H9 (cell line): Measurements from ENCODE around the gene DEK. TPM values are rescaled to one million over a fixed set of nuclear protein-coding genes. Genes with fewer than 3 reads are reported as not detected.
"Not testable (repeated sequence)": the region's sequence is repeated elsewhere in the genome, so short reads cannot be mapped to it uniquely, and the experiment has no call there.

Experiments
- DNase-seq: peaks from one replicate; pipeline ENCODE4 v3.0.0-alpha.2; 2017
- H2AFZ ChIP-seq: one replicate; pipeline ENCODE4 v1.6.1; 2013; ENCODE audit warnings: mild to moderate bottlenecking, low read length, control low read depth, moderate library complexity
- H2AK5ac ChIP-seq: 2 replicates; pipeline ENCODE4 v1.6.1; 2013; ENCODE audit warnings: low read length, control low read depth, mixed read lengths; ENCODE audit not compliant: insufficient read length
- H2BK120ac ChIP-seq: one replicate; pipeline ENCODE4 v1.6.1; 2013; ENCODE audit warnings: low read depth, mild to moderate bottlenecking, low read length, control low read depth, inconsistent platforms; ENCODE audit not compliant: poor library complexity, severe bottlenecking
- H2BK12ac ChIP-seq: 2 replicates; pipeline ENCODE4 v1.6.1; 2013; ENCODE audit warnings: low read length, control low read depth, mixed read lengths, low read depth; ENCODE audit not compliant: insufficient read length
- H2BK15ac ChIP-seq: 2 replicates; pipeline ENCODE4 v1.6.1; 2013; ENCODE audit warnings: low read depth, low read length, control low read depth
- H2BK20ac ChIP-seq: one replicate; pipeline ENCODE4 v1.6.1; 2013; ENCODE audit warnings: low read depth, mild to moderate bottlenecking, low read length, control low read depth, inconsistent platforms; ENCODE audit not compliant: poor library complexity, severe bottlenecking
- H2BK5ac ChIP-seq: 2 replicates; pipeline ENCODE4 v1.6.1; 2013; ENCODE audit warnings: low read length, control low read depth, mixed read lengths; ENCODE audit not compliant: insufficient read length
- H3K14ac ChIP-seq: 2 replicates; pipeline ENCODE4 v1.6.1; 2013; ENCODE audit warnings: low read length, control low read depth; ENCODE audit not compliant: insufficient read depth
- H3K18ac ChIP-seq: 2 replicates; pipeline ENCODE4 v1.6.1; 2013; ENCODE audit warnings: low read depth, mild to moderate bottlenecking, mixed read lengths, low read length, control low read depth; ENCODE audit not compliant: insufficient read length
- H3K23ac ChIP-seq: 2 replicates; pipeline ENCODE4 v1.6.1; 2013; ENCODE audit warnings: low read length, control low read depth, mixed read lengths, low read depth; ENCODE audit not compliant: insufficient read length
- H3K23me2 ChIP-seq: 2 replicates; pipeline ENCODE4 v1.6.1; 2013; ENCODE audit warnings: low read depth, mild to moderate bottlenecking, mixed read lengths, low read length, control low read depth; ENCODE audit not compliant: insufficient read length, poor library complexity, severe bottlenecking
- H3K27ac ChIP-seq: 2 replicates; pipeline ENCODE4 v1.5.1; 2013; ENCODE audit warnings: low read length, control low read depth, mixed read lengths, low read depth; ENCODE audit not compliant: insufficient read length
- H3K27me3 ChIP-seq: 2 replicates; pipeline ENCODE4 v1.6.1; 2013; ENCODE audit warnings: low read length, control low read depth, inconsistent platforms; ENCODE audit not compliant: insufficient read depth
- H3K4ac ChIP-seq: 2 replicates; pipeline ENCODE4 v1.6.1; 2013; ENCODE audit warnings: low read depth, mild to moderate bottlenecking, control low read depth, inconsistent platforms, low read length, moderate library complexity
- H3K4me1 ChIP-seq: 2 replicates; pipeline ENCODE4 v1.6.1; 2013; ENCODE audit warnings: low read length, control low read depth, inconsistent platforms; ENCODE audit not compliant: insufficient read depth
- H3K4me2 ChIP-seq: 2 replicates; pipeline ENCODE4 v1.6.1; 2013; ENCODE audit warnings: low read length, control low read depth, mixed read lengths; ENCODE audit not compliant: insufficient read length, insufficient read depth
- H3K56ac ChIP-seq: 2 replicates; pipeline ENCODE4 v1.6.1; 2013; ENCODE audit warnings: low read depth, mild to moderate bottlenecking, mixed read lengths, low read length, control low read depth; ENCODE audit not compliant: insufficient read length
- H3K79me1 ChIP-seq: 2 replicates; pipeline ENCODE4 v1.6.1; 2013; ENCODE audit warnings: low read depth, mild to moderate bottlenecking, moderate library complexity, low read length, control low read depth, inconsistent platforms; ENCODE audit not compliant: insufficient read depth, poor library complexity, severe bottlenecking
- H3K79me2 ChIP-seq: 2 replicates; pipeline ENCODE4 v1.6.1; 2013; ENCODE audit warnings: low read length, control low read depth, inconsistent platforms; ENCODE audit not compliant: insufficient read depth
- H3K9ac ChIP-seq: 2 replicates; pipeline ENCODE4 v1.6.1; 2013; ENCODE audit warnings: low read length, control low read depth, mixed read lengths; ENCODE audit not compliant: insufficient read length; ENCODE audit errors: extremely low read depth
- H3K9me3 ChIP-seq: one replicate; pipeline ENCODE4 v1.6.1; 2013; ENCODE audit warnings: low read depth, low read length, inconsistent platforms; ENCODE audit not compliant: control insufficient read depth
- H3T11ph ChIP-seq: one replicate; pipeline ENCODE4 v1.6.1; 2013; ENCODE audit warnings: mild to moderate bottlenecking, low read length, control low read depth, inconsistent platforms
- H4K20me1 ChIP-seq: one replicate; pipeline ENCODE4 v1.6.1; 2013; ENCODE audit not compliant: control insufficient read depth, insufficient read length, insufficient read depth
- H4K5ac ChIP-seq: 2 replicates; pipeline ENCODE4 v1.6.1; 2013; ENCODE audit warnings: low read depth, mild to moderate bottlenecking, mixed read lengths, low read length, control low read depth; ENCODE audit not compliant: insufficient read length
- H4K8ac ChIP-seq: replicated peaks from 2 replicates; pipeline ENCODE4 v1.6.1; 2013; ENCODE audit warnings: low read length, control low read depth, mixed read lengths, low read depth; ENCODE audit not compliant: insufficient read length
- H4K91ac ChIP-seq: 2 replicates; pipeline ENCODE4 v1.6.1; 2013; ENCODE audit warnings: low read depth, mild to moderate bottlenecking, moderate library complexity, mixed read lengths, low read length, control low read depth; ENCODE audit not compliant: insufficient read length
- H3K27ac Mint-ChIP-seq, 3 experiments: 2 replicates in 2 of 3; 3 replicates in 1 of 3; pipeline ENCODE4 v1.8.0; 2020 to 2021; ENCODE audit warnings: mixed read lengths in 3 of 3, mild to moderate bottlenecking in 1 of 3, moderate library complexity in 1 of 3
- H3K27me3 Mint-ChIP-seq: 2 replicates; pipeline ENCODE4 v1.8.0; 2021; ENCODE audit warnings: low read depth, mild to moderate bottlenecking, moderate library complexity, mixed read lengths
- H3K36me3 Mint-ChIP-seq, 3 experiments: 2 replicates in 2 of 3; 3 replicates in 1 of 3; pipeline ENCODE4 v1.8.0; 2020 to 2021; ENCODE audit warnings: low read depth in 3 of 3, mixed read lengths in 3 of 3; ENCODE audit not compliant: insufficient read depth in 1 of 3
- H3K4me1 Mint-ChIP-seq, 2 experiments: 2 replicates each; pipeline ENCODE4 v1.8.0; 2020; ENCODE audit warnings: mixed read lengths in 2 of 2
- H3K4me3 Mint-ChIP-seq, 2 experiments: 2 replicates in 1 of 2; 3 replicates in 1 of 2; pipeline ENCODE4 v1.8.0; 2020 to 2021; ENCODE audit warnings: mild to moderate bottlenecking in 2 of 2, mixed read lengths in 2 of 2, moderate library complexity in 1 of 2
- H3K9me3 Mint-ChIP-seq, 2 experiments: 2 replicates in 1 of 2; 3 replicates in 1 of 2; pipeline ENCODE4 v1.8.0; 2020; ENCODE audit warnings: mild to moderate bottlenecking in 2 of 2, mixed read lengths in 2 of 2, moderate library complexity in 1 of 2
- WGBS: extraction: QIAGEN DNeasy Blood & Tissue Kit; methylation state at CpG from one replicate; pipeline ENCODE4 v1.1.7; 2013; ENCODE audit warnings: missing lambda C conversion rate, low lambda C conversion rate, mixed read lengths; ENCODE audit not compliant: insufficient read length; ENCODE audit errors: extremely low coverage; 5-methylcytosine and 5-hydroxymethylcytosine counted together
- total RNA-seq: library from RNA; stranded (reverse); gene quantifications from 2 replicates; pipeline ENCODE4 v1.2.1, GENCODE V29; 2021

Gene DEK
- total RNA-seq, 1 experiment from 2014 or later: 217 TPM

GRCh38 chr6:18227166-18227565 lies 37.2 kb downstream of the DEK start:
- Mint-ChIP-seq H3K36me3 (peaks cover 61 to 87% (median 77%) of the 10 kb centered on the region in 3 experiments), H3K9me3 (peaks cover 46 to 48% of the 10 kb centered on the region in 2 experiments), H3K4me1 (peaks cover 16% of the 10 kb centered on the region in 2 experiments), H3K27ac (peak overlapping the region; percentile 32 to 94 (median 84); a peak in 6 of 7 replicates), H3K4me3 (peak overlapping the region in 1 of 2 experiments; percentile 54; a peak in 1 of 5 replicates)
- not testable (repeated sequence) for H3K27ac ChIP-seq, H4K91ac ChIP-seq, H2BK5ac ChIP-seq, H2AFZ ChIP-seq, H2BK20ac ChIP-seq, H3K27me3 ChIP-seq, H2BK120ac ChIP-seq, DNase-seq, H3K56ac ChIP-seq, H3K27me3 Mint-ChIP-seq, H3K18ac ChIP-seq, H3K79me1 ChIP-seq, H4K5ac ChIP-seq, H3K4me1 ChIP-seq, H3T11ph ChIP-seq, H3K23ac ChIP-seq, H3K4ac ChIP-seq, H4K8ac ChIP-seq, H3K9me3 ChIP-seq, H3K79me2 ChIP-seq, H3K23me2 ChIP-seq, H3K14ac ChIP-seq, H2BK15ac ChIP-seq, H3K4me2 ChIP-seq, H4K20me1 ChIP-seq, H2BK12ac ChIP-seq, H3K9ac ChIP-seq, H2AK5ac ChIP-seq
- WGBS: no CpG with 5 or more reads among the region's 9 CpGs

GRCh38 chr6:18226451-18227105 lies 37.8 kb downstream of the DEK start:
- not testable (repeated sequence) for H3K18ac ChIP-seq, H3K4ac ChIP-seq, H4K91ac ChIP-seq, H3K27ac ChIP-seq, H2BK120ac ChIP-seq, H3K9me3 ChIP-seq, H3K27me3 ChIP-seq, H3K56ac ChIP-seq, H3K4me1 ChIP-seq, H3T11ph ChIP-seq, H3K79me1 ChIP-seq, H2BK15ac ChIP-seq, H3K27me3 Mint-ChIP-seq, H2AFZ ChIP-seq, H3K4me2 ChIP-seq, H2BK12ac ChIP-seq, H3K23me2 ChIP-seq, H3K14ac ChIP-seq, H3K79me2 ChIP-seq, H3K23ac ChIP-seq, H4K20me1 ChIP-seq, H3K4me3 Mint-ChIP-seq, DNase-seq, H2BK5ac ChIP-seq, H3K9ac ChIP-seq, H2AK5ac ChIP-seq, H4K5ac ChIP-seq, H2BK20ac ChIP-seq, H4K8ac ChIP-seq
- no CpG with 5 or more reads among the region's 5 CpGs for WGBS
- Mint-ChIP-seq H3K9me3 (peaks cover 40 to 42% of the 10 kb centered on the region in 2 experiments), H3K36me3 (peaks cover 55 to 81% (median 71%) of the 10 kb centered on the region in 3 experiments), H3K4me1 (peaks cover 16% of the 10 kb centered on the region in 2 experiments), H3K27ac (peak overlapping the region; percentile 82 to 94 (median 84); a peak in 5 of 7 replicates)
